ENCODE measurements around the gene C2orf72.
"Not testable (repeated sequence)": the region's sequence is repeated elsewhere in the genome, so short reads cannot be mapped to it uniquely, and the experiment has no call there.

Gene C2orf72

GRCh38 chr2:231067531-231067930 is 30.2 kb downstream of the C2orf72 start:
- DNase-seq (ENCODE audit: low read depth in 2 of 2, low spot score in 1 of 2): not testable (repeated sequence)

DNA sequence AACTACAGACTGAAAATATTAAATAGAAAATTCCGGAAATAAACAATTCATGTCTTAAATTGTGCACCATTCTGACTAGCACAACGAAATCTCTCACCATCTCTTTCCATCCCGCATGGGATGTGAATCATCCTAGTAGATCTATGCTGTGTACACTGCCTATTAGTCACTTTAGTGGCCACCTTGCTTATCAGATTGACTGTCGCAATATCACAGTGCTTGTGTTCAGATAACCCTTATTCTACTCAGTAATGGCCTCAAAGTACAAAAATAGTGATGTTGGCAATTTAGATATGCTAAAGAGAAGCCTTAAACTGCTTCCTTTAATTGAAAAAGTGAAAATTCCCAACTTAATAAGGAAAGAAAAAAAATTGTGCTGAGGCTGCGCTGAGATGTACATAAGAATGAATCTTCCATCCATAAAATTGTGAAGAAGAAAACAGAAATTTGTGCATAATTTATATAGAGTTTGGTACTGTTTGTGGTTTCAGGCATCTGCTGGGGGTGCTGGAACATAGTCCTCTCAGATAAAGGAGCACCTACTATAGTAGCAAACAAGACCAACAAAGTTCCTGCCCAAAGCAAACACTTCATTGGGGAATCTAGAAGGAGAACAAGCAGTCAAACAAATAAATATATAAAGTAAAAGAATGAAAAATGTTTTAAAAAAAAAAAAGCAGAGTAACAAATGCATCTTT is 31.4 kb downstream of the C2orf72 start:
- no peak for DNase-seq (ENCODE audit: low read depth in 2 of 2, low spot score in 1 of 2)

- no peak for DNase-seq (ENCODE audit: low read depth in 2 of 2, low spot score in 1 of 2)
Measured at GRCh38 chr2:231069379-231070054, 32.2 kb downstream of the C2orf72 start.

DNA sequence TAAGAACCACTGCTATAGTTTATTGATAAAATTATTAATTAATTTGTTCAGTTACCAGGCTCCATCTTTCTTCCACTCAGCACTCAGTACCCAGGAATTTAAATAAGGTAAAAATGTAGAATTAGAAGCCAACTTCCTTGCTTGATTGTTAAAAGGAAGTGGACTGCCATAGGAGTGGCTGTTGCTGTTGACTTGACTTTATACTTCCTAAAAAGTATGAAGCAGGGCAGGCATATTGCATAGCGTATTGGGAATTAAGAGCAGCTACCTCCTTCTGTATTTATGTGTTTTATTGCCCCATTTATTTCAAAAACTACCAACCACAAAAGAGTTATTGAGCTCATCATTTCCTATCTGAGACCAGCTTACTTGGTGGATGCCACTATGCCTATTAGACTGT is 47.2 kb downstream of the C2orf72 start:
- no peak for DNase-seq (ENCODE audit: low read depth in 2 of 2, low spot score in 1 of 2)

DNA sequence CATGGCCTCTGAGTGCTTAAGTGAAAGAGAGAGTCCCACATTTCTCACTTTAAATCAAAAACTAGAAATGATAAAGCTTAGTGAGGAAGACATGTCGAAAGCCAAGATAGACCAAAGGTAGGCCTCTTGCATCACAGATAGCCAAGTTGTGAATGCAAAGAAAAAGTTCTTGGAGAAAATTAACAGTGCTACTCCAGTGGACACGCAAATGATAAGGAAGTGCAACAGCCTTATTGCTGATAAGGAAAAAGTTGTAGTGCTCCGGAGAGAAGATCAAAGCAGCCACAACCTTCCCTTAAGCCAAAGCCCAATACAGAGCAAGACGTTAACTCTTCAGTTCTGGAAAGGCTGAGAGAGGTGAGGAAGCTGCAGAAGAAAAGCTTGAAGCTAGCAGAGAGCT is 51.4 kb downstream of the C2orf72 start:
- no peak for DNase-seq (ENCODE audit: low read depth in 2 of 2, low spot score in 1 of 2)

DNA sequence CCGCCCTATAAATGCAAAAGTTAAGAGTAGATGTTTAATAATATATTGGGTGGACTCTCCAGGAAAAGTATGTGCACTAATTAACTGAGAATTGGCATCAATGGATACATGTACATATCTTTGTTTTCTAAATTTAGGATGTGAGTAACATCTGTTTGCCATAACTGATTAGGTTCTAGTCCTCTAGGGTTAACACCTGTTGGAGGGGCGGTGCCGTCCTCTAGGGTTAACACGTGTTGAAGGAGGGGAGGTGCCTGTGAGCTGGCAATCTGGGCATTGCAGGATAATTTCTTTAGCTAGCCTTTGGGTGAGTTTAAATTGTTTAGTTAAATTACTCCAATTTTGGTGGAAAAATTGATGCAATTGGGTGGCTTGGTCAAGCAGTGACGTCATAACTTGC is 56.6 kb downstream of the C2orf72 start:
- DNase-seq (ENCODE audit: low read depth in 2 of 2, low spot score in 1 of 2): no peak

- no peak for DNase-seq (ENCODE audit: low read depth in 2 of 2, low spot score in 1 of 2)
Measured at GRCh38 chr2:231094736-231095346, 57.5 kb downstream of the C2orf72 start.

Data from stimulated activated CD8-positive, alpha-beta memory T cell treated with anti-CD3 and anti-CD28 coated beads, Interleukin-4, amount 100 ng/mL, for 1 hour (primary cell).